ENCODE results near the gene MVP.
"Not testable (repeated sequence)": the region's sequence is repeated elsewhere in the genome, so short reads cannot be mapped to it uniquely, and the experiment has no call there.

Gene MVP

DNA sequence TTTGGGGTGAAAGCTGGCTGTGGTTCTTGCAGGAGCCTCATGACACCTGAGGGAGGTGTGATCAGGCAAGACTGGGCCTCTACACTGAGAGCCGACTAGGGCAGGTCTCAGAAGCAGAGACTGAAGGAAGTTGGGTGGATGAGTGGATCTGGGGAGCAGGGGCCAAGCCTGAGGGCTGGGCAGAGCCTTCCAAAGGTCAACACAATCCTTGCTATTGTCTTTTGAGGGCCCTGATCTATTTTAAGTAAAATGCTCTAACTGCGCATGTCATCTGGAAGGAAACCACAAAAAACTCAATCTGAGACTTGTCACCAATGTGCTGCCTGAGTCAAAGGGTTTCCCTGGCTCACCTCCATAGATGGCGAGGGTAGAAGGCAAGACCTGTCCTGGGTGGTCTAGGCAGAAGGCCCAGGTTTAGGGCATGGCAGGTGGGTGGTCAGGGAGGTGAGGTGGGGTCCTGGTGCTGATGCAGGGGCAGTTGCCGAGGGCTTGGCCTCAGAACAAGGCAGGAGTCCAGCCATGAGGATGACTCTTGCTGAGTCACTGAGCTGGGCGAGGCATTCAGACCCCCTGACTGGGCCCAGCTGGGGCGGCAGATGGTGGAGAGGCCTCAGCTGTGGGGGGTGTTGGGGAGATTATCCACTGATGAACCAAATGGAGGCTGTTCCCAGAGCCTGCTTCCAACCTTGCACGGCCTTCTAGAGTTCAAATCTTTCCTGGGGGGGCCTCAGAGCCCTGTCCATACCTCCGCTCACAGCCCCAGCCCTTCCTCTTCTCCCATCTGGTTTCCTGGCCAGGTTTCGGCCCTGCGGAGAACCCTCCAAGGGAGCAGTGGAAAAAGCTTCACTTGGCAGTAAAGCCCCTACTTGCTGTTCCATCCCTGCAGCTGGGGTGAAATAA is 5.1 kb downstream of the MVP start:
- no peak overlapping the region for H3K4me3 ChIP-seq (ENCODE audit: low read depth, low read length)
- DNase-seq (ENCODE audit: low read depth) = no peak
- TF ChIP-seq, protein P1, sequence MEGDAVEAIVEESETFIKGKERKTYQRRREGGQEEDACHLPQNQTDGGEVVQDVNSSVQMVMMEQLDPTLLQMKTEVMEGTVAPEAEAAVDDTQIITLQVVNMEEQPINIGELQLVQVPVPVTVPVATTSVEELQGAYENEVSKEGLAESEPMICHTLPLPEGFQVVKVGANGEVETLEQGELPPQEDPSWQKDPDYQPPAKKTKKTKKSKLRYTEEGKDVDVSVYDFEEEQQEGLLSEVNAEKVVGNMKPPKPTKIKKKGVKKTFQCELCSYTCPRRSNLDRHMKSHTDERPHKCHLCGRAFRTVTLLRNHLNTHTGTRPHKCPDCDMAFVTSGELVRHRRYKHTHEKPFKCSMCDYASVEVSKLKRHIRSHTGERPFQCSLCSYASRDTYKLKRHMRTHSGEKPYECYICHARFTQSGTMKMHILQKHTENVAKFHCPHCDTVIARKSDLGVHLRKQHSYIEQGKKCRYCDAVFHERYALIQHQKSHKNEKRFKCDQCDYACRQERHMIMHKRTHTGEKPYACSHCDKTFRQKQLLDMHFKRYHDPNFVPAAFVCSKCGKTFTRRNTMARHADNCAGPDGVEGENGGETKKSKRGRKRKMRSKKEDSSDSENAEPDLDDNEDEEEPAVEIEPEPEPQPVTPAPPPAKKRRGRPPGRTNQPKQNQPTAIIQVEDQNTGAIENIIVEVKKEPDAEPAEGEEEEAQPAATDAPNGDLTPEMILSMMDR (IDR thresholded peaks at IDR 0.05; ENCODE audit: control insufficient read depth, extremely low read depth, insufficient read depth) = no peak

DNA sequence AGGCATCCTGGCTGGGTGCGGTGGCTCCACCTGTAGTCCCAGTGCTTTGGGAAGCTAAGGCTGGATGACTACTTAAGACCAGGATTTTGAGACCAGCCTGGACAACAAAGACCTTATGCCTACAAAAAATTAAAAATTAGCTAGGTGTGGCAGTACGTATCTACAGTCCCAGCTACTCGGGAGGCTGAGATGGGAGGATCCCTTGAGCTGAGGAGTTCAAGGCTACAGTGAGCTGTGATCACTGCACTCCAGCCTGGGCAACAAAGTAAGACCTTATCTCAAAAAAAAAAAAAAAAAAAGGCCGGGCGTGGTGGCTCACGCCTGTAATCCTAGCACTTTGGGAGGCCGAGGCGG is 6.1 kb downstream of the MVP start:
- TF ChIP-seq, protein P1 (IDR thresholded peaks at IDR 0.05; ENCODE audit: control insufficient read depth, extremely low read depth, insufficient read depth) = no peak
- no peak for DNase-seq (ENCODE audit: low read depth)
- H3K4me3 ChIP-seq (ENCODE audit: low read depth, low read length) = no peak overlapping the region

DNA sequence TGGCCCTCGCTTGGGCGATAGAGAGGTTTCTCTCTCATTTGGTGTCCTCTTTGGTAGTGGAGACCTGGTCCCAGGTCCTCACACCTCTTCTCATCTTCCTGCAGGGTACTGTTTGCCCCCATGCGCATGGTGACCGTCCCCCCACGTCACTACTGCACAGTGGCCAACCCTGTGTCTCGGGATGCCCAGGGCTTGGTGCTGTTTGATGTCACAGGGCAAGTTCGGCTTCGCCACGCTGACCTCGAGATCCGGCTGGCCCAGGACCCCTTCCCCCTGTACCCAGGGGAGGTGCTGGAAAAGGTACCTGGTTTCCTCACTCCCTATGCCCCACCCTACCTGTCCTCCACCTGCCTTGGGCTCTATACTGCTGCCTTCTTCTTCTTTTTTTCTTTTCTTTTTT is 10.5 kb downstream of the MVP start:
- H3K4me3 ChIP-seq (ENCODE audit: low read depth, low read length) = no peak overlapping the region
- TF ChIP-seq, protein P1 (IDR thresholded peaks at IDR 0.05; ENCODE audit: control insufficient read depth, extremely low read depth, insufficient read depth) = no peak
- DNase-seq (ENCODE audit: low read depth) = no peak

DNA sequence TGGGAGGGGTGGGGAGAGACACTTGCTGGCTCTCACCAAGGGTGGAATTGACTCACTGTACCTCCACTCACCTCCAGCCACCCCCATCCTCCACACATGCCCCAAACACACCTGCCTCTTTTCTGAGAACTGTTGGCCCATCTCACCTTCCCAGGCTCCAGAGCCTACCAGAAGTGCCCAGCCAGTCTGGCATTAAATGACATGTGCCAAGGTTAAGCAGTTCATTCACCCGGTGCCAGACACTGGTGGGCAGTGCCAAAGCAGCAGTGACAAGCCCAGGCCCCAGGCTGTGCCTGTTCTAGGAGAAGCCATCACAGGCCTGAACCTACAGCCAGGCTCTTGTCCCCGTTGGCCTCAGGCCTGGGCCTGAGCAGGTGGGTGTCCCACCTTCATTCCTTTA is 11.2 kb downstream of the MVP start:
- TF ChIP-seq, protein P1 (IDR thresholded peaks at IDR 0.05; ENCODE audit: control insufficient read depth, extremely low read depth, insufficient read depth) = no peak
- no peak overlapping the region for H3K4me3 ChIP-seq (ENCODE audit: low read depth, low read length)
- DNase-seq (ENCODE audit: low read depth) = no peak

DNA sequence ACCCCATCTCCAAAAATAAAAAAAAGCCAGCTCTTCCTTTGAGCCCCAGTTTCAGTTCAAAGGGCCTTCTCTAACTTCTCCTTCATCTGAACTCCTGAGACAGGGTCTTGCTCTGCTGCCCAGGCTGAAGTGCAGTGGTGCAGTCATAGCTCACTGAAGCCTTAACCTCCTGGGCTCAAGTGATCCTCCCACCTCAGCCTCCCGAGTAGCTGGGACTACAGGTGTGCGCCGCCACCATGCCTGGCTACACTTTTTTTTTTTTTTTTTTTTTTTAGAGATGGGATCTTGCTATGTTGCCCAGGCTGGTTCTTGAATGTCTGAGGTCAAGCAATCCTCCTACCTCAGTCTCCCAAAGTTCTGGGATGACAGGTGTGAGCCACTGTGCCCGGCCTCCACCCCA is 13.0 kb downstream of the MVP start:
- not testable (repeated sequence) for DNase-seq (ENCODE audit: low read depth); H3K4me3 ChIP-seq (ENCODE audit: low read depth, low read length)

DNA sequence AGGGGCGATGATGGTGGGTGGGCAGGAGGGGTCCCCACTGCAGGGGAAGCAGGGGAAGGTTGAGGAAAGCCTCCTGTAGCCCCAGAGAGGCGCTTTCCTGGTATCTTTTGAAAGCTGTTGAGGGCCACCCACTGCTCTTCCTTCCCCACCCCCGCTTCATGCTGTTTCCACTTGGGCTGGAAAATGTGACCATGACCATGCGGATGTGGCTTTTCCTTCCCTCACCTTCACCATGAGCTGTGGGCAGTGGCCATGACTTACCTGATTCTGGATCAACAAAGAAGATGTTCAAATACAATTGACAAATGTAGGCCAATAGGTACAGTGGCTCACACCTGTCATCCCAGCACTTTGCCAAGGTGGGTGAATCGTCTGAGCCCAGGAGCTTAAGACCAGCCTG is 13.8 kb downstream of the MVP start:
- no peak for DNase-seq (ENCODE audit: low read depth)
- no peak overlapping the region for H3K4me3 ChIP-seq (ENCODE audit: low read depth, low read length)
- TF ChIP-seq, protein P1 (IDR thresholded peaks at IDR 0.05; ENCODE audit: control insufficient read depth, extremely low read depth, insufficient read depth) = no peak

DNA sequence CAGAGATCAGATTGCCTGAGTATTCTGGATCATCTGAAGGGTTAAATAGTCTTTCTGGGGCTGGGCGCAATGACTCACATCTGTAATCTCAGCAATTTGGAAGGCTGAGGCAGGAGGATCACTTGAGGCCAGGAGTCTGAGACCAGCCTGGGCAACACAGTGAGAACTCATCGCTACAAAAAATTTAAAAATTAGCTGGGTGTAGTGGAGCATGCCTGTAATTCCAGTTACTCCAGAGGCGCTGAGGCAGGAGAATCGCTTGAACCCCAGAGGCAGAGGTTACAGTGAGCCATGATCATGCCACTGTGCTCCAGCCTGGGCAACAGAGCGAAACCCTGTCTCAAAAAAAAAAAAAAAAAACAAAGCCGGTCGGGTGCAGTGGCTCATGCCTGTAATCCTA is 15.7 kb downstream of the MVP start:
- no peak overlapping the region for H3K4me3 ChIP-seq (ENCODE audit: low read depth, low read length)
- TF ChIP-seq, protein P1 (IDR thresholded peaks at IDR 0.05; ENCODE audit: control insufficient read depth, extremely low read depth, insufficient read depth) = no peak
- DNase-seq (ENCODE audit: low read depth) = no peak
